Effector memory CD4-positive, alpha-beta T cell (primary cell): ENCODE measurements around the gene NDUFAB1.
"Not testable (repeated sequence)": the region's sequence is repeated elsewhere in the genome, so short reads cannot be mapped to it uniquely, and the experiment has no call there.

Experiments
- DNase-seq, 3 donors: peaks; one replicate each; pipeline ENCODE4 v3.0.0-alpha.2; 2020
- H3K27ac ChIP-seq: 2 replicates; pipeline ENCODE4 v1.7.0; 2013; ENCODE audit warnings: mild to moderate bottlenecking, low read length, moderate library complexity; ENCODE audit not compliant: insufficient read depth, poor library complexity, severe bottlenecking
- H3K27me3 ChIP-seq: replicated peaks from 2 replicates; pipeline ENCODE4 v1.7.0; 2013; ENCODE audit warnings: mild to moderate bottlenecking, low read length; ENCODE audit not compliant: insufficient read depth, control insufficient read depth, poor library complexity, severe bottlenecking
- H3K36me3 ChIP-seq: 2 replicates; pipeline ENCODE4 v1.7.0; 2013; ENCODE audit warnings: mild to moderate bottlenecking, low read length, moderate library complexity; ENCODE audit not compliant: control insufficient read depth, insufficient read depth
- H3K4me1 ChIP-seq: 2 replicates; pipeline ENCODE4 v1.7.0; 2013; ENCODE audit warnings: low read length, mild to moderate bottlenecking; ENCODE audit not compliant: control insufficient read depth, insufficient read depth, poor library complexity, severe bottlenecking
- H3K4me3 ChIP-seq: 2 replicates; pipeline ENCODE4 v1.7.0; 2013; ENCODE audit warnings: low read length, low read depth, mild to moderate bottlenecking; ENCODE audit not compliant: insufficient read depth, poor library complexity, severe bottlenecking
- H3K9me3 ChIP-seq: 2 replicates; pipeline ENCODE4 v1.7.0; 2013; ENCODE audit warnings: mild to moderate bottlenecking, low read length, moderate library complexity; ENCODE audit not compliant: control insufficient read depth

NDUFAB1 gene

GRCh38 chr16:23557779-23558702 lies 38.1 kb downstream of the NDUFAB1 start:
- peak in 1 of 3 donors; percentile 2 for DNase-seq
- peaks cover 15% of the 10 kb centered on the region for H3K36me3 ChIP-seq
- peak overlapping the region; percentile 80 for H3K27ac ChIP-seq
- H3K4me1 ChIP-seq: peaks cover 13% of the 10 kb centered on the region
- H3K4me3 ChIP-seq: peak overlapping the region; percentile 78
- no peaks in the 10 kb centered on the region for H3K9me3 ChIP-seq
- no peaks in the 10 kb centered on the region for H3K27me3 ChIP-seq

DNA sequence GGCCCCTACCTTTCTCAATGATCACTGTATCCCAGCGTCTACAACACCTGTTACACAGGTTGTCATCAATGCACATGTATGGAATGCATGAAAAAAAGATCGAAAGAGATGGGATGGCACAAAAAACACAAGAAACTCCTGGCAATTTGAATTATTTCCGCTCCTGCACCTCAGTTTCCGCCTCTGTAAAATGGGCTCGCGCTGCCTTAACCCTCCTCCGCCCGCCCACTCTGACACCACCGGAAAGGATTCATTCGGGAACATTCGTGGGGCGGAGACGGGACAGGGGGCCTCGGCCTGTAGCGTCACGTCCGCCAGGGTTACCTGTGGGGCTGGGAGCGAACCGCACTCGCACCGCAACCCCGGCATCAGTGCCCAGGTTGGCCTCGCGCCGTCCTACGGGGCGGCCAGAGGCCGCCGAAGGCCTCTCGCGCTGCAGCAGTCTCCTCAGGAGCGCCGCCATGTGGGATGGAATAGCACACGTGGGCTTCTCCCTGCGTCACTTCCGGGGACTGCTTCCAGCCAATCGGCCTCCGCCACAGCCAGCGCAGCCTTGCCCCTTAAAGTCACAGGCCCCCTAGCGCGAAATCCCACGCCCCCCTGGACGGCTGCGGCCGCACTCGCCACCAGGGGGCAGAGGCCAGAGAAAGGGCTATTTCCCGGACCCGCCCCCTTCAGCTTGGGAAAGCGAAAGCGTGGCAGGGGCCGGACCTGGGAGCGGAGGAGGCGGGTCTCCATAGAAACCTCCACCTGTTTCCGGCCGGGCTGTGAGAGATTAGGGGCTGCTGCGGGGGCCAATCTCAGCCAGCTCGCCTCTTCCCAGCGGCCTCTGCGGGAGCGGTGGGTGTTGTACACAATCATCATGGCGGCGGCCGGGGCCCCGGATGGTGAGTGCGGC lies 39.0 kb downstream of the NDUFAB1 start, which contains the start of the genes EARS2 and UBFD1:
TSS of gene EARS2 (minus strand) at position 470 of the 898 bp plus-strand sequence. CDS start at position 463, 7 bp downstream.
TSS of gene UBFD1 (plus strand) at position 847 of the 898 bp plus-strand sequence. CDS start at position 863, 16 bp downstream.
- peak; percentile 89 to 91 (median 91) for DNase-seq
- H3K36me3 ChIP-seq: peaks cover 6% of the 10 kb centered on the region

GRCh38 chr16:23554536-23554935 lies 41.6 kb downstream of the NDUFAB1 start:
- Histone ChIP-seq H3K4me1 (peaks cover 13% of the 10 kb centered on the region), H3K27me3 (no peaks in the 10 kb centered on the region), H3K4me3 (no peak overlapping the region), H3K9me3 (no peaks in the 10 kb centered on the region), H3K36me3 (peaks cover 23% of the 10 kb centered on the region), H3K27ac (no peak overlapping the region)
- DNase-seq: no peak

More for the DNA sequence above, 39.0 kb downstream of the NDUFAB1 start, which contains the start of the genes EARS2 and UBFD1:
- H3K4me1 ChIP-seq: peaks cover 13% of the 10 kb centered on the region
- peak within 1 kb of the TSS; percentile 78 for H3K4me3 ChIP-seq
- no peaks in the 10 kb centered on the region for H3K27me3 ChIP-seq
- no peaks in the 10 kb centered on the region for H3K9me3 ChIP-seq
- peak within 1 kb of the TSS; percentile 80 for H3K27ac ChIP-seq

DNA sequence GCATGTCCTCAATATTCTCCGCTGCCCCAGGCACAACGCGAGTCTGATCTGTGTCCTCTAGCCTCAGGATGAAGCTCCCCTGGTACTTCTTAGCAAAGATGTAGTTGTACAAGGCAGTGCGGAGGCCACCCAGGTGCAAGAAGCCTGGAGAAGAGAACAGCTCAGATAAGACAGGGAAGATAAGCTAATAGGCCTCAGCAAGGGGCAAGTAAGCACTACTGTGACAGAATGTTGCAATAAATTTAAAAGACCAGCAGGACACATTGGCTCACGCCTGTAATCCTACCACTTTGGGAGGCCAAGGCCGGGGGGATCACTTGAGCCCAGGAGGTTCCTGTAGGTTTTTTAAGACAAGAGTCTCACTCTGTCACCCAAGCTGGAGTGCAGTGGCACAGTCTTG lies 44.0 kb downstream of the NDUFAB1 start:
- Histone ChIP-seq H3K27me3 (no peaks in the 10 kb centered on the region), H3K36me3 (peaks cover 37% of the 10 kb centered on the region), H3K4me3 (no peak overlapping the region), H3K27ac (no peak overlapping the region), H3K9me3 (no peaks in the 10 kb centered on the region), H3K4me1 (no peaks in the 10 kb centered on the region)
- DNase-seq: no peak

- no peaks in the 10 kb centered on the region for H3K27me3 ChIP-seq
- H3K36me3 ChIP-seq: peaks cover 53% of the 10 kb centered on the region
- no peak for DNase-seq
- H3K27ac ChIP-seq: no peak overlapping the region
- no peaks in the 10 kb centered on the region for H3K4me1 ChIP-seq
- H3K4me3 ChIP-seq: no peak overlapping the region
- H3K9me3 ChIP-seq: no peaks in the 10 kb centered on the region
These were observed 46.2 kb downstream of the NDUFAB1 start for GRCh38 chr16:23549938-23550337.

DNA sequence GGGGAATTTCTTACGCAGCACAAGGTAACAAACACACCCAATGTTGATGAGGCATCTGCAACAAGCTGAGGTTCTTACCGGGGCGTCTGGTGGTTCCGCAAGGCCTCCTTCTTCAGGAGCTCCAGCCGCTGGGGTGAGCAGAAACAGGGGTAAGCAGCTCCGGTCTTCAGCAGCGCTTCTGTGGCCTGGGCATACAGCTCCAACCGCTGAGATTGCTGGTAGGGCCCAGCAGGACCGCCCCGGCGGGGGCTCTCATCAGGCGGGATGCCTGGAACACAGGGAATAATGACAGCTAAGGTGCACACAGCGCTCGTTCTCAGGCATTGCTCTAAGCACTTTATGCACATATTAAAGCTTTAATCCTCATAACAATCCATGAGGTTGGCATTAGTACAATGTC lies 51.7 kb downstream of the NDUFAB1 start:
- Histone ChIP-seq H3K4me3 (no peak overlapping the region), H3K9me3 (no peaks in the 10 kb centered on the region), H3K27ac (no peak overlapping the region), H3K27me3 (no peaks in the 10 kb centered on the region), H3K36me3 (peaks cover 49% of the 10 kb centered on the region), H3K4me1 (no peaks in the 10 kb centered on the region)
- no peak for DNase-seq

GRCh38 chr16:23540817-23541178 lies 55.3 kb downstream of the NDUFAB1 start:
- not testable (repeated sequence) for H3K9me3 ChIP-seq, H3K4me1 ChIP-seq, H3K4me3 ChIP-seq, DNase-seq, H3K27me3 ChIP-seq, H3K27ac ChIP-seq
- H3K36me3 ChIP-seq: peaks cover 29% of the 10 kb centered on the region

DNA sequence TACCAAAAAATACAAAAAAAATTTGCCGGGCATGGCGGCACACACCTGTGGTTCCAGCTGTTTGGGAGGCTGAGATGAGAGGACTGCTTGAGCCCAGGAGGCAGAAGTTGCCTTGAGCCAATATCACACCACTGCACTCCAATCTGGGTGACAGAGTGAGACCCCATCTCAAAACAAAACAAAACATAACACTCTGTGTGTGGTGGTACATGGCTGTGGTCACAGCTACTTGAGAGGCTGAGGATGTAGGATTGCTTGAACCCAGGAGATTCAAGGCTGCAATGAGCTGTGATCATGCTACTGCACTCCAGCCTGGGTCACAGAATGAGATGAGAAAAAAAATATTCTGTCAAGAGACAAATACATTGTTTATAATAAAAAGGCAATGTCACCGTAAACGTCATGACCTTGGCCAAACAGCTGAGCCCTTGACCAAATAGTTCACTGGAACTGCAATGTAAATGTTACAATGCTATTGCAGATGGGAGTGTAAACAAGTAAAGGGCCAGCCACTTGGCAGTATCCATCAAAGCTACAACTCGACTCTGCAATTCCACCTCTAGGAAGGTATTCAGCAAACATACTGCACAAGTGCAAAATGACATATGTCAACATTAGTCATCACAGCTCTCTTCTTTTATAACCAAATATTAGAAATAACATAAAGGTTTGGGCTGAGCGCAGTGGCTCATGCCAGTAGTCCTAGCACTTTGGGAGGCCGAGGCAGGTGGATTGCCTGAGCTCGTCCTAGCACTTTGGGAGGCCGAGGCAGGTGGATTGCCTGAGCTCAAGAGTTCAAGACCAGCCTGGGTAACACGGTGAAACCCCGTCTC lies 55.9 kb downstream of the NDUFAB1 start:
- H3K36me3 ChIP-seq: peaks cover 29% of the 10 kb centered on the region
- no peaks in the 10 kb centered on the region for H3K4me1 ChIP-seq
- no peaks in the 10 kb centered on the region for H3K27me3 ChIP-seq
- DNase-seq: no peak
- H3K27ac ChIP-seq: no peak overlapping the region
- no peak overlapping the region for H3K4me3 ChIP-seq
- H3K9me3 ChIP-seq: no peaks in the 10 kb centered on the region

- DNase-seq: no peak
- Histone ChIP-seq H3K27me3 (no peaks in the 10 kb centered on the region), H3K9me3 (no peaks in the 10 kb centered on the region), H3K4me3 (no peak overlapping the region), H3K27ac (no peak overlapping the region), H3K36me3 (peaks cover 32% of the 10 kb centered on the region), H3K4me1 (no peaks in the 10 kb centered on the region)
These were observed 57.2 kb downstream of the NDUFAB1 start for GRCh38 chr16:23538919-23539278.
